GM12875 (cell line): ENCODE results near the gene PPFIA4.

Source experiments
- H3K4me3 ChIP-seq: one replicate; pipeline ENCODE4 v1.5.1; 2011; ENCODE audit warnings: low read depth, low read length, control low read depth
- CTCF ChIP-seq: IDR thresholded peaks from 2 replicates; pipeline ENCODE4 v1.5.1; 2011; ENCODE audit warnings: low read depth, mild to moderate bottlenecking, control low read depth, inconsistent platforms, low read length, moderate library complexity, borderline replicate concordance; ENCODE audit not compliant: insufficient read depth

The PPFIA4 gene

GRCh38 chr1:203054642-203055041 is 28.4 kb downstream of the PPFIA4 start:
- H3K4me3 ChIP-seq, result no peak overlapping the region
- TF ChIP-seq CTCF, result no peak

- TF ChIP-seq CTCF, result no peak
- H3K4me3 ChIP-seq, result no peak overlapping the region
These were observed 29.0 kb downstream of the PPFIA4 start for GRCh38 chr1:203055161-203055799.

- no peak for TF ChIP-seq CTCF
- no peak overlapping the region for H3K4me3 ChIP-seq
These were observed 29.7 kb downstream of the PPFIA4 start for GRCh38 chr1:203056012-203056411.

GRCh38 chr1:203056516-203056915 is 30.2 kb downstream of the PPFIA4 start:
- TF ChIP-seq CTCF, result peak; percentile 25; the same call in 1 of the 2 replicates
- H3K4me3 ChIP-seq, result no peak overlapping the region

GRCh38 chr1:203057911-203058675 is 31.8 kb downstream of the PPFIA4 start:
- TF ChIP-seq CTCF, result no peak
- no peak overlapping the region for H3K4me3 ChIP-seq

- TF ChIP-seq CTCF, result no peak
- no peak overlapping the region for H3K4me3 ChIP-seq
These were observed 32.3 kb downstream of the PPFIA4 start for GRCh38 chr1:203058676-203058935.

- TF ChIP-seq CTCF, result no peak
- H3K4me3 ChIP-seq, result no peak overlapping the region
These were observed 33.2 kb downstream of the PPFIA4 start for GRCh38 chr1:203059485-203059884.
